Suppressor macrophage treated with lipopolysaccharide for 1 hour (primary cell): ENCODE data around the gene ZFP64.
A peak's percentile ranks its signal among the peaks of the same experiment; 100 is the strongest.

Source experiments
- DNase-seq, 3 donors: peaks; one replicate each; pipeline ENCODE4 v3.0.0-alpha.2; 2020 to 2022

The ZFP64 gene

GRCh38 chr20:52103335-52103912 is 88.2 kb downstream of the ZFP64 start:
- DNase-seq: peak in 1 of 3 donors; percentile 15

GRCh38 chr20:52102559-52102958 is 89.0 kb downstream of the ZFP64 start:
- DNase-seq: no peak

DNA sequence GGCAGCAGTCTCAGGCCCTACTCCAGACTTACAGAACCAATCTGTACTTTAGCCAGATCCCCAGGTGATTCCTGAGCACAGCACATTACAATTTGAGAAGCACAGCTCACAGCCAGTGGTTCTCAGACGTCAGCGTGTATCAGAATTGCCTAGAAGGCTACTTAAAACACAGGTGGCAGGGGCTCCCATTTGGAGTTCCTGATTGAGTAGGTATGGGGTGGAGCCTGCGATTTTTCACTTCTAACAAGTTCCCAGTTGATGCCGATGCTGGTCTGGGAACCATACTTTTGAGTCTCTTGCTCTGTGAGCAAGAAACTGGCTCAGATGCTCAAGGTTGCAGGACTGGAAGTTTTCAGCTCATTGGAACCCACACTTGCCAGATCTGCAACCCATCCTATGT is 89.5 kb downstream of the ZFP64 start:
- no peak for DNase-seq
